Common myeloid progenitor, CD34-positive (primary cell): Measurements from ENCODE around the gene SDK1.
"Not testable (repeated sequence)": the region's sequence is repeated elsewhere in the genome, so short reads cannot be mapped to it uniquely, and the experiment has no call there.

Experiments used
- CTCF ChIA-PET: fragments of 350-600 bp; sonication (Branson Sonifier 250); formaldehyde crosslinking; loops from one replicate; lab custom pipeline; 2021; ENCODE audit warnings: antibody characterized with exemption; lab: Charles Lee
- POLR2A ChIA-PET: fragments of 350-600 bp; sonication (Branson Sonifier 250); formaldehyde crosslinking; loops from one replicate; lab custom pipeline; 2021; ENCODE audit warnings: antibody characterized with exemption; lab: Charles Lee
- DNase-seq, 3 donors: peaks; one replicate each; pipeline versions ENCODE4 v3.0.0 to v3.0.0-alpha.2; 2013
- H3K27ac ChIP-seq, 2 experiments: 1 replicate in 1 of 2; 2 replicates in 1 of 2; pipeline ENCODE4 v1.7.0; 2013; ENCODE audit warnings: inconsistent platforms in 2 of 2, low read length in 2 of 2, mild to moderate bottlenecking in 2 of 2, low read depth in 1 of 2, moderate library complexity in 1 of 2; ENCODE audit not compliant: severe bottlenecking in 2 of 2, insufficient read depth in 1 of 2, poor library complexity in 1 of 2
- H3K27me3 ChIP-seq, 5 experiments: replicated peaks in 2 of 5; 1 replicate in 3 of 5; 2 replicates in 2 of 5; pipeline versions ENCODE4 v1.6.1 to v1.7.0; 2013; ENCODE audit warnings: low read length in 4 of 5, mild to moderate bottlenecking in 2 of 5, moderate library complexity in 2 of 5, inconsistent platforms in 1 of 5; ENCODE audit not compliant: insufficient read depth in 5 of 5, control insufficient read depth in 4 of 5
- H3K36me3 ChIP-seq, 4 experiments: 1 replicate in 2 of 4; 2 replicates in 2 of 4; pipeline versions ENCODE4 v1.6.1 to v1.7.0; 2013; ENCODE audit warnings: low read length in 3 of 4, control low read depth in 1 of 4, mild to moderate bottlenecking in 1 of 4; ENCODE audit not compliant: control insufficient read depth in 4 of 4, insufficient read depth in 4 of 4
- H3K4me1 ChIP-seq, 4 experiments: 1 replicate in 3 of 4; 2 replicates in 1 of 4; pipeline versions ENCODE4 v1.6.1 to v1.7.1; 2013; ENCODE audit warnings: low read length in 3 of 4, mild to moderate bottlenecking in 3 of 4, control low read depth in 1 of 4, inconsistent platforms in 1 of 4, moderate library complexity in 1 of 4; ENCODE audit not compliant: control insufficient read depth in 4 of 4, insufficient read depth in 4 of 4; ENCODE audit errors: control extremely low read depth in 1 of 4
- H3K4me3 ChIP-seq, 7 experiments: 1 replicate in 4 of 7; 2 replicates in 3 of 7; pipeline versions ENCODE4 v1.5.1 to v1.7.0; 2013; ENCODE audit warnings: mild to moderate bottlenecking in 7 of 7, low read length in 6 of 7, moderate library complexity in 6 of 7, inconsistent platforms in 2 of 7, low read depth in 2 of 7, control low read depth in 1 of 7; ENCODE audit not compliant: insufficient read depth in 4 of 7, control insufficient read depth in 1 of 7; ENCODE audit errors: extremely low read depth in 1 of 7
- H3K9me3 ChIP-seq, 5 experiments: 1 replicate in 4 of 5; 2 replicates in 1 of 5; pipeline versions ENCODE4 v1.6.1 to v1.7.1; 2013; ENCODE audit warnings: low read length in 4 of 5, mild to moderate bottlenecking in 2 of 5, inconsistent platforms in 1 of 5, low read depth in 1 of 5, moderate library complexity in 1 of 5; ENCODE audit not compliant: control insufficient read depth in 4 of 5, insufficient read depth in 2 of 5; ENCODE audit errors: control extremely low read depth in 1 of 5
- WGBS: methylation state at CpG from one replicate; pipeline ENCODE4 v1.1.5; 2013; ENCODE audit not compliant: insufficient coverage; 5-methylcytosine and 5-hydroxymethylcytosine counted together

SDK1 gene

DNA sequence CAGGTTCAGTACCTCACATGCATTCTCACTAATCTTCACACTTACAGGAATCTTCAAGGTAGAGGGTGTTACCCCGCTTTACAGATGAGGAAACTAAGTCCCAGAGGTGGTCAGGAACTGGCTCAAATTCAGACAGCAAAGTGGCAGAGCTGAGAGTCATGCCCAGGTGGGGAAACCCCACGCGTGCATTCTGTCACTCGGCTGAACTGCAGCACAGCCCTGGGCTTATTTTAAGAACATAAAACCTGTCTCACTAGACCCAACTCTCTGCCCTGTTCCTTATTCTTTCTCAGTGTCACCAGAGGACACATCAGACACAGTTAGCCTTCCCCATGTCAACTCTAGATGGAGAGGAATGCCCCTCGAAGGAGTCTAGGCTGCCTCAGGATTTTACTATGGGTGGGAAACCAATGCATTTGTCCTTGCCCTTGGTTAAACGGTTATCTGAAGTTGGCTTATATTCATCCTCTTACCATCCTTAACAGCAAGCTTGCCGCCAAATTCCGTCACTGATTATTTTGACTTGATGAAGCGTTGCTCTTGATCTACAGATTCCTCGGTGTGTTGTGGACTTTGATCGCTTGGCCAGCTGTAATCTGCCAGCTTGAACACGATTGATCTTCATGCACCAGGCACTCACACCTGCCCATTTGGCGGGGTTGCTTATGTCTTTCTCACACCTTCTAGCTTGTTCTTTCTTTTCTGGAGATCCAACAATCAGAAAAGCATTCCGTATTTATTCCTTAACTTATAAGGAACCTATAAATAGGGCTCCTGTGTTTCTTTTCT lies 627.9 kb downstream of the SDK1 start:
- ChIA-PET CTCF (no interaction called here), POLR2A (no interaction called here)

DNA sequence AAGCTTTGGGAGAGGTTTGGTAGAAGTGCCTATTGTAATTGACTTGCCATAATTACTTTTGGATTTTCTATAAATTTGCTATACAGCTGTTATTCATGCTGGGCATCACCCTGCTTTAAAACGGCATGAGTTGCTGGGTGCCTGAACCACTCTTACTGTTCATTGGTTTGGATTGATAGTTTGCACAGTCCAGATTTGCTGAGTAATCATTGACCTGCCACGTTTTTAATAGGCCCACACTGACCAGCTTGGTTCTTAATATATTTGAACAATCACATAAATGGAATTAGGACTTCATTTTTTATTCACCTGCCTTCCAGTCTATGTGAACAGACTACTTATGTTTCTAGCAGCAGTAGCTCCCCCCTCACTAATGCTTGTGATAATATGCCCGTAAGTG lies 630.8 kb downstream of the SDK1 start:
- no peaks in the 10 kb centered on the region for H3K4me1 ChIP-seq
- POLR2A ChIA-PET, result no interaction called here

More for the DNA sequence above, 627.9 kb downstream of the SDK1 start:
- no peak overlapping the region for H3K4me3 ChIP-seq
- no peaks in the 10 kb centered on the region for H3K9me3 ChIP-seq
- H3K27ac ChIP-seq, result no peak overlapping the region
- no peaks in the 10 kb centered on the region for H3K4me1 ChIP-seq
- DNase-seq, result no peak
- H3K36me3 ChIP-seq, result no peaks in the 10 kb centered on the region
- 94% methylated on average over 12 of the region's 14 CpGs for WGBS
- peaks cover 0 to 6% (median 0%) of the 10 kb centered on the region in 5 experiments for H3K27me3 ChIP-seq

DNA sequence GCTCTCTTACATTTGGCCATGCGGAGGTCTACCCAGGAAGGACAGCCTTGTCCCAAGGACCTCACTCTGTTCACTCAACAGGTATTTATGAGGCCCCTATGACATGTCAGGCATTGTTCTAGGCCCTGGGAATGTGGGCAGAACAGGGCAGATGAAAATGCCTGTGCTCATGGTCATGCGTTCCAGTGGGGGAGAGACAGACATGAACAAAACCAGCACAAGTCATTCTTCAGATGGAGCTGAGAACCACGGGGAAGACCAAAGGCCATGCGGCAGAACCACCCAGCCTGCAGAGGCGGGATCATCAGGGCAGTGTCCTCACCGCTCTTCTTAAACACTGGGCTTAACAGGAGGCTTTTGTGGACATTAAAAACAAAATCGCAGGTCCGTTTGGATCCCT lies 636.1 kb downstream of the SDK1 start:
- H3K4me3 ChIP-seq, result no peak overlapping the region

More for the DNA sequence above, 630.8 kb downstream of the SDK1 start:
- DNase-seq, result no peak
- H3K27me3 ChIP-seq, result peaks cover 0 to 3% (median 0%) of the 10 kb centered on the region in 5 experiments
- H3K4me3 ChIP-seq, result no peak overlapping the region
- no peak overlapping the region for H3K27ac ChIP-seq
- H3K9me3 ChIP-seq, result peaks cover 0 to 17% (median 2%) of the 10 kb centered on the region in 5 experiments
- no peaks in the 10 kb centered on the region for H3K36me3 ChIP-seq
- 60% methylated on average over 1 of the region's 3 CpGs for WGBS
- CTCF ChIA-PET, result no interaction called here

DNA sequence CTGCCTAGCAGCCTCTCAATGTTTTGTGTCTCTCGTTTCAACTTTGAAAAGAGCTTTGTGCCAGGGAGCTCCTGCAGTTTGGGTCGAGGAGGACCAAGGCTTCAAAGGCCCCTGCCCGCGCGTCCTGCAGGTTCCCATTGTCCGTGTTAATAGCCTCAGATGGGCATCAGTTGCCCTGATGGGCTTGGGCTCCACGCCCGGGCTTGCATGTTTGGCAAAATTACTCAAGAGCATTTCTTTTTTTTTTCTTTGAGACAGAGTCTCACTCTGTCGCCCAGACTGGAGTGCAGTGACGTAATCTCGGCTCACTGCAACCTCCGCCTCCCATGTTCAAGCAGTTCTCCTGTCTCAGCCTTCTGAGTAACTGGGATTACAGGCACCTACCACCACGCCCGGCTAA lies 636.6 kb downstream of the SDK1 start:
- POLR2A ChIA-PET, result no interaction called here
- no peak overlapping the region for H3K4me3 ChIP-seq
- WGBS, result 100% methylated on average over 12 of the region's 14 CpGs
- no peaks in the 10 kb centered on the region for H3K4me1 ChIP-seq
- no peak overlapping the region for H3K27ac ChIP-seq
- no peaks in the 10 kb centered on the region for H3K36me3 ChIP-seq
- CTCF ChIA-PET, result no interaction called here
- no peak for DNase-seq
- no peaks in the 10 kb centered on the region for H3K27me3 ChIP-seq
- H3K9me3 ChIP-seq, result peaks cover 2 to 18% (median 2%) of the 10 kb centered on the region in 5 experiments

More for the DNA sequence above, 636.1 kb downstream of the SDK1 start:
- POLR2A ChIA-PET, result no interaction called here
- CTCF ChIA-PET, result no interaction called here
- H3K36me3 ChIP-seq, result no peaks in the 10 kb centered on the region
- no peak for DNase-seq
- H3K27ac ChIP-seq, result no peak overlapping the region
- WGBS, result 98% methylated on average over 8 of the region's 8 CpGs
- H3K9me3 ChIP-seq, result peaks cover 2 to 18% (median 2%) of the 10 kb centered on the region in 5 experiments
- H3K27me3 ChIP-seq, result no peaks in the 10 kb centered on the region
- no peaks in the 10 kb centered on the region for H3K4me1 ChIP-seq

DNA sequence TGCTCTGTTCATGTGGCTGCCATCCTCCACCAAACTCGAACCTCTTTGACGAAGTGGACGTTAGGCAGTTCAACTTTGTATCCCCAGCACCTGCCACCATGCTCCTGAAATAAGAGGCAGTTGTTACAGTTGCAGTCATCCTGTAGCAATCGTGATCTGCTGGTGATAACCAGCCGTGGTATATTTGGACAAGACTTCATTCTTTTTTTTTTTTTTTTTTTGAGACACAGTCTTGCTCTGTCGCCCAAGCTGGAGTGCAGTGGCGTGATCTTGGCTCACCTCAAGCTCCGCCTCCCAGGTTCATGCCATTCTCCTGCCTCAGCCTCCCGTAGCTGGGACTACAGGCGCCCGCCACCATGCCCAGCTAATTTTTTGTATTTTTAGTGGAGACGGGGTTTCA lies 640.7 kb downstream of the SDK1 start:
- 98% methylated on average over 12 of the region's 12 CpGs for WGBS
- POLR2A ChIA-PET, DNase-seq, H3K4me3 ChIP-seq, H3K27me3 ChIP-seq, CTCF ChIA-PET, H3K36me3 ChIP-seq, H3K27ac ChIP-seq, H3K4me1 ChIP-seq: not testable (repeated sequence)
- peaks cover 0 to 11% (median 2%) of the 10 kb centered on the region in 5 experiments for H3K9me3 ChIP-seq

DNA sequence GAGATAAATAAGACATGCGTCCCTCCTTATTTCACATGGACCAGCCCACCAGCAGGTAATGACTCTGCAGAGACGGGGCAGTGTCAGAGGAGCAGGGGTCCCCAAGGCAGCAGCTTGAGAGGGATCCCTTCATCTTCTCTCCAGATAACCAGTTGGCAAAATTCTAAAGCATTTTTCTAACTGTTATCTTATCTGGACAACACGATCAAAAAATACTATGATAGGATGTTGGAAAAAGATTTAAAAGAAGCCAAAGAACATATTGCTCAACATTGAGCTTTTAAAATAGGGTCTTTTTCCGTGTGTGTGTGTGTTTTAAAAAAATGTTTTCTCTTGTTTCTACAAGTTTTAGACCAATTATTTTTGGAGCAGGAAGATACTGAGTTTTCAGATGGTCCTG lies 641.2 kb downstream of the SDK1 start:
- CTCF ChIA-PET, result no interaction called here
- Histone ChIP-seq H3K4me3 (no peak overlapping the region), H3K27ac (no peak overlapping the region), H3K9me3 (peaks cover 0 to 9% (median 2%) of the 10 kb centered on the region in 5 experiments), H3K27me3 (peaks cover 0 to 2% (median 0%) of the 10 kb centered on the region in 5 experiments), H3K36me3 (no peaks in the 10 kb centered on the region), H3K4me1 (no peaks in the 10 kb centered on the region)
- WGBS, result 100% methylated on average over 1 of the region's 4 CpGs
- no peak for DNase-seq
- POLR2A ChIA-PET, result no interaction called here
